HG02759 (cell line): ENCODE measurements around the gene ADARB2.
"Not testable (repeated sequence)": the region's sequence is repeated elsewhere in the genome, so short reads cannot be mapped to it uniquely, and the experiment has no call there.

Source experiments
- ATAC-seq: cut with Tn5 transposase; IDR thresholded peaks from one replicate; pipeline ENCODE4 v1.9.1; 2021; ENCODE audit warnings: mild to moderate bottlenecking, moderate library complexity; ENCODE audit not compliant: unreplicated experiment

ADARB2 gene

GRCh38 chr10:1344408-1344807 lies 392.9 kb downstream of the ADARB2 start:
- no peak for ATAC-seq

- ATAC-seq: no peak
Measured at GRCh38 chr10:1343176-1343575, 394.1 kb downstream of the ADARB2 start.

DNA sequence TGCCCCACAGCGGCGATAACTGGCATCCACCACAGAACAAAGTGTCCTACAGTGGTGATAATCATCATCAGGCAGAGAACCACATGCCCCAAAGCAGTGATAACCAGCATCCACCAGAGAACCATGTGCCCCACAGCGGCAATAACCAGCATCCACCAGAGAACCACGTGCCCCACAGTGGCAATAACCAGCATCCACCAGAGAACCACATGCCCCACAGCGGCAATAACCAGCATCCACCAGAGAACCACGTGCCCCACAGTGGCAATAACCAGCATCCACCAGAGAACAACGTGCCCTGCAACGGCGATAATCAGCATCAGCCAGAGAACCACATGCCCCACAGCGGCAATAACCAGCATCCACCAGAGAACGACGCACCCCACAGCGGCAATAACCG lies 396.3 kb downstream of the ADARB2 start:
- ATAC-seq: not testable (repeated sequence)

DNA sequence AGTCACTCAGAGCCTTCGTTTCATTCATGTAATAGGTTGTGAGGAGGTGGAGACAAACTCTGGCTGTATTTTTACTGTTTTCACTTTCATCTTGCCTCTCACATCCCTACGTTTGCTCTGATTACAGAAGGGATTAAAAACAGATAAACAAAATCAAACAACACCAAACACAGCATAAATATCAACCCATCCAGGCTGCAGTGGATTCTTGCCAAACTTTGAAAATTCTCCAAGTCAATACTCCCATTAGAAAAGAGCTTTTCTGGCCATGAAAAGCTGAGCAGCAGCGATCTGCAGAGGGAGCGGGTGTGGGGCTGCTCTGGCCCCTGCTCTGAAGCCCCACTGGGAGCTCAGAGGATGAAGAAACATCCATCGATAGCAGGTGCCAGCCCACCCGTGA lies 397.9 kb downstream of the ADARB2 start:
- ATAC-seq: no peak

GRCh38 chr10:1335642-1336041 lies 401.7 kb downstream of the ADARB2 start:
- ATAC-seq: no peak

GRCh38 chr10:1333981-1334380 lies 403.3 kb downstream of the ADARB2 start:
- ATAC-seq: no peak

DNA sequence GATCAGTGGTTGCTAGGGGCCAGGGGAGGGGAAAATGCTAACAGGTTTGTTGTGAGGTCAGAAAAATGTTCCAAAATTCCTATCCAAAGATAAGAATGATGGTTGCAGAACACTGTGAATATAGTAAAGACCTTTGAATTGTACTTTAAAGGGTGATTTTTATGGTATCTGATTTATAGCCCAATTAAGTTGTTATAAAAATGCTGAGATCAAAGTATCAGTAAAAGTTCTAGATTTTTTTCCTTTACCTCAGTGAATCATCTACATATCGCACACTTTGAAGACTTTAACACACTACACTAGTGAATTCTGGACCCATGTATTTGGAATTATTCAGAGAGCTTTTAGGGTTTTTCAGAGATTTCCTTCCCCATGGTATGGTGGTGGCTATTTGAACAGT lies 405.8 kb downstream of the ADARB2 start:
- ATAC-seq: no peak

- no peak for ATAC-seq
Measured at GRCh38 chr10:1329622-1330021, 407.7 kb downstream of the ADARB2 start.

DNA sequence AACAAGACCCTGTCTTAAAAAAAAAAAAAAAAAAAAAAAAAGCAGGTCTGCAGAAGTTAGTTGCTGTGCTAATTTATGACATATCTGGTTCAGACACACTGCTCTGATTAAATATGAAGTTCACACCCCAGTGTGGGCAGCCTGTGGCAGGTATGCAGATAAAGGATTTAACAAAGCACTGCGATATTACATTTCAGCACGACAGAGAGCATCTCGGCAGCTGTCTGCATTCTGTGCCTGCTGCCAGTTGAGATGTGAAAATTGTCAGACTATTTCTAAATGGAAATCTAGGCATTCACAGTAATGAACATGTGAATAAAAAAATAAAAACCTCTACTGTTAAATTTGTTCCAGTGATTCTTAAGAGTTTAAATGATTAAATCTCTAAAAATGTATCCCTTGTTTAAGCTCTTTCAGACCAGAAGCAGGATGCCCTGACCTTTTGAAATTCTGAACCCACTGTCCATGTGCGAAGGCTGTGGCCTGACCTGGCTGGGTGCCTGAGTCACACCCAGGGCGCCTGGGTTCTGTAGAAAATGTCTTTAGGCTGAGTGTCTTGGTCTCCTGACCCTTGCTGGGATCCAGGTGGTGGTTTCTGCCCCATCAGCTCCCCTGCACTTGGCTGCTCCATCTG lies 408.2 kb downstream of the ADARB2 start:
- no peak for ATAC-seq

DNA sequence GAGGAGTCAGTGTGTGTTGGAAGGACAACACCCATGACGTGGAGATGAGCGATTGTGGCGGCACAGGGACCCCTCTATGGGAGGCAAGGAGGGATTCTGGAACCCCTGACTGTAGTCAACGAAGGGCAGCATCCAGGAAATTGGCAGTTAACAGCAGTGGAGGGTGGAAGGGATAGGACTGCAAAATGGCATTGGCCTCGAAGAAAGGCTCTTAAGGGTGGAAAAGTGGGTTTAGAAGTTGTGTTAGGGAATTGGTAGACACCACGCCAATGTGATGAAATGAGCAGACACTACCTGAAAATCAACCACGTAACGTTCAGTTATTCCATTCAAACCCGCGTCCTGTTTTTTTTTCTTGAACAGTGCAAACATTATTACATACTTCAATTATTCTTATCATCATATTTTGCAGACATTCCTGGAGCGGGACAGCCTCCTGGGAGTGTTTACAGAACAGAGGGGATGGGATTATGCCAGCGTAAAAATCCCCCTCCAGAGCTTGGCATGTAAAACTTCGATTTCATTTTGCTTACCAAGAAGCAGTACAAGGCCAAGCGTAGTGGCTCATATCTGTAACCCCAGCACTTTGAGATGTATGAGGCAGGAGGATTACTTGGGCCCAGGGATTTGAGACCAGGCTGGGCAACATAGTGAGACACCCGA lies 409.0 kb downstream of the ADARB2 start:
- ATAC-seq: no peak

DNA sequence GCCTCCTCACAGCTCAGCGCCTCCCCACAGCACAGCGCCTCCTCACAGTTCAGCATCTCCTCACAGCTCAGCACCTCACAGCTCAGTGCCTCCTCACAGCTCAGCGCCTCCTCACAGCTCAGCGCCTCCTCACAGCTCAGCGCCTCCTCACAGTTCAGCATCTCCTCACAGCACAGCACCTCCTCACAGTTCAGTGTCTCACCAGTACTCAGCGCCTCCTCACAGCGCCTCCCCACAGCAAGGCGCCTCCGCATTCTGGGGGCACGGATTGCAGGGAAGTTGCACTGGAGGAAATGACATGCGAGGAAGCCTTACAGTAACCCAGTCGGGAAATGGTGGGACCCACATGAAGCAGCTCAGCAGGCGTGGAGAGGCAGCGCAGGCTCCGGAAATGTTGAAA lies 409.6 kb downstream of the ADARB2 start:
- no peak for ATAC-seq

- ATAC-seq: not testable (repeated sequence)
Measured at GRCh38 chr10:1326514-1326913, 410.8 kb downstream of the ADARB2 start.

DNA sequence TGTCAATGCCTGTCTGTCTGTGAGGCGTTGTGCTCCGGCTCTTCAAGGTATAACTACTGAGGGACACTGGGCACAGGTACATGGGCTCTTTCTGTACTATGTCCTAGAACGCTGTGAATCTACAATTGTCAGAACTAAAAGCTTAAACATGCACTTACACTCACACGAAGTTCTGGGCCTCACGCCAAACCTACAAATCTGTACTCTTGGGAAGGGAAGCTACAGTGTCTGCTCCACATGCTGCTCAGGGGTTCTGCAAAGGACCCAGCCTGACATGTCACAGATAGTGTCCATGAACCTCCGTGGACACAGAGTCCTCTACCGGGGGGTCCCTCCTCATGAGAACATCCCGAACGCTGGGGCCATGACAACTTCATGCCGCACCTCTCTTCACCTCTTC lies 412.4 kb downstream of the ADARB2 start:
- ATAC-seq: no peak

DNA sequence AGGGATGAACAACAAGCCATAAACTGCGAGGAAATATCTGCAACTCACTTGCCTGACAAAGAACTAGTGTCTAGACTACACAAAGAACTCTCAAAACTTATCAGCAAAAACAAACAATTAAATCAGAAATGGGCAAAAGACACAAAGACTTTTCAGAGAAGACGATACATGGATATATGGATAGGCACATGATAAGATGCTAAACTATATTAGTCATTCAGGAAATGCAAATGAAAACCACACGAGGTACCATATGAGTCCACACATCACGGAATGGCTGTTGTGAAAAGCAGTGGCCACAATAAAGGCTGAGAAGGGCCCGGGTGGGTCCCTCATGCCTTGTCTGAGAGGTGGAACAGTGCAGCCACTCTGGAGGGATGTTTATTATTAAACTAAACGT lies 413.4 kb downstream of the ADARB2 start:
- no peak for ATAC-seq

DNA sequence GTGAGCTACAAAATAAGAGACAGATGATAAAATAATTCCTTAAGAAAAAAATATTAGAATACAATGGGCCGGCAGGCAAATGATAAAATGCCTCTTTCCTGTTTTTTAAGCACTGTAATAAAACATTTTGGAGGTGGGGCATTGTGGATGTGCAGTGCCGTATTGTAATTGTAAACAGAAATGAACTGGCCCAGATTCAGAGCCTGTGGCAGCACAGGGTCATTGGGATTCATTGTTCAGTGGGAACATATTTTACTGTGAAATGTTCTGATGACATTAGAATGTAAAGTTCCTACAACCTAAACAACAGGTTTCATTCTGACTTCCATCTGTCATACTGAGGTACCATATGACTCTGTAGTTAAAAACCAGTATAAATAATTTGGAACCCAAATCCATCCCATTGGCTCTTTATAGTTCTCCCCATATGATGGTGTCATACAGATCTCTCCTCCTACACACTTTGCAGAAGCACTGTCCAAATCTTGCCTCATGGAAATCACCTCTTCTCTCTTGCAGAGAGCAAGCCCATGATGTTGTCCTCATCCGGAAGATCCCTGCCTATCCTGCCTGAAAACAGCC lies 416.5 kb downstream of the ADARB2 start:
- no peak for ATAC-seq

- ATAC-seq: no peak
Measured at GRCh38 chr10:1316809-1317143, 420.5 kb downstream of the ADARB2 start.

- no peak for ATAC-seq
Measured at GRCh38 chr10:1316121-1316808, 421.1 kb downstream of the ADARB2 start.

- ATAC-seq: no peak
Measured at GRCh38 chr10:1315178-1315577, 422.1 kb downstream of the ADARB2 start.

DNA sequence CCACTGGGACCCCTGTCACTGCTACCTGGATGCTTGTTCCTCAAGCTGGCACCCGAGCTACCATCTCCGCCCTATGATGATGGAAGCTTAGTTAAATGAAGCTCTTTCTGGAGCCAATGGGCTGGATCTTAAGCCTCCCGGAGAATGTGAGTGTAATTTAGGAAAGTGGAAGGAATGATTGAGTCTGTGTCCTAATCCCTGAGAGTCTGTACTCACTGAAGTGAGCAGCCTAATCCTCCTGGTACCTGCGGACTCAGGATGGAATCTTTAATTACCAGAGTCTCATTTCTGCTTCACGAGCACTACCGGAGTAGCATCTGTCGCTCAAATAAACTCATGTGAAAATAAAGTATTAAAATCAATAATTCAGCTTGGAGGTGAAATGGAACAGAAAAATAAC lies 425.6 kb downstream of the ADARB2 start:
- ATAC-seq: no peak

DNA sequence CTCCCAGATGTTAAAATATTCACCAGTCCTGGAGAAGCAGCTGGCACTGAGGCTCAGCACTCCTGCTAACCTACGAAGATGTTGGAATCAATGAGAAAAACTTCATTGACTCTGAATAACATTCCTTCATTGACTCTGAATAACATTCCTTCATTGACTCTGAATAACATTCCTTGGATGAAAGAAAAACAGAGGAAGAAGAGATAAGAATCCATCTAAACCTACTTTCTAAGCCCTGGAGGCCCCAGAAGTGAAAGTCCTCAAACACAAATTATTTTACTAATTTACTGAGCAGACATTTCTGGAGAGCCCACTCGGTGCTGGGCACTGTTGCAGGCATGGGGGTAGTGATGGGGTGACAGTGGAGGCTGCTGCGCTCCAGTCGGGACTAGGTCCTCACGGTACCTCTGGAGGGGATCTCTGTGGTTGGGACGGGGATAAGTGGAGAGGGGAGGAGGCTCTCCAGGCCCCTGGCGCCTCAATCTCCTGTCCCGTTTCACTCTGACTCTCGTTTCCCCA lies 427.0 kb downstream of the ADARB2 start:
- ATAC-seq: no peak

DNA sequence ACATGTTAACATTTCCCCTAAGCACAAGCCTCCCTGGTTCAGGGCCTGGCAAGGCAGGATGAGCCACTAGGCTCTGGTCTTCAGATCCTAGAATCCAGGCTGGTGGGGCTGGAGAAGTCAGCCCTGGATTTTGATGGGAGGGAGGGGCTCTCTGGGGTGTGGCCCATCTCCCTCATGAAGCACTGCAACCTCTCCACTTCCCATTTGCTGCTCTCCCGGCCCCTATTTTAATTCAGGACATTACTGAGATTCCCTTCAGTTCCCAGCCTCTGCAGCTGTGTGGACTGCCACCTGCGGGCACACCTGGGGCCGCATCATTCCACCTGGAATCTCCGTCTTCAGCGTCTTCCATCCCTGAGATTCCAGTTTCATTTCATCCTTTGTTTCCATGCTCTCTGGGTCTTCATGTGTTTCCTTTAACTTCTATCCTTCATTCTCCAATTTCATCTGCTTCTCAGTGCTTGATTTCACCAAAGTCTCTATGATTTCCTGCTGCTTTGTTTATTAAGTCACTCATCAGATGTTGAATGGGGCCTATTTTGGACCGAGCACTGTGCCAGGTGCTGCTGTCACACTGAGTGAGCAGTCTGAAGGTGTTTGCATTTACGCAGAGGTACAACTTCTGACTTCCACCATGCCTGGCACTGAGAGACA lies 427.6 kb downstream of the ADARB2 start:
- no peak for ATAC-seq
